ENCODE measurements around the gene PTPRT. TPM values are rescaled to one million over a fixed set of nuclear protein-coding genes. Genes with fewer than 3 reads are reported as not detected.
A peak's percentile ranks its signal among the peaks of the same experiment; 100 is the strongest.

The PTPRT gene
- total and polyA plus RNA-seq, 2 experiments from 2014 or later: not detected

DNA sequence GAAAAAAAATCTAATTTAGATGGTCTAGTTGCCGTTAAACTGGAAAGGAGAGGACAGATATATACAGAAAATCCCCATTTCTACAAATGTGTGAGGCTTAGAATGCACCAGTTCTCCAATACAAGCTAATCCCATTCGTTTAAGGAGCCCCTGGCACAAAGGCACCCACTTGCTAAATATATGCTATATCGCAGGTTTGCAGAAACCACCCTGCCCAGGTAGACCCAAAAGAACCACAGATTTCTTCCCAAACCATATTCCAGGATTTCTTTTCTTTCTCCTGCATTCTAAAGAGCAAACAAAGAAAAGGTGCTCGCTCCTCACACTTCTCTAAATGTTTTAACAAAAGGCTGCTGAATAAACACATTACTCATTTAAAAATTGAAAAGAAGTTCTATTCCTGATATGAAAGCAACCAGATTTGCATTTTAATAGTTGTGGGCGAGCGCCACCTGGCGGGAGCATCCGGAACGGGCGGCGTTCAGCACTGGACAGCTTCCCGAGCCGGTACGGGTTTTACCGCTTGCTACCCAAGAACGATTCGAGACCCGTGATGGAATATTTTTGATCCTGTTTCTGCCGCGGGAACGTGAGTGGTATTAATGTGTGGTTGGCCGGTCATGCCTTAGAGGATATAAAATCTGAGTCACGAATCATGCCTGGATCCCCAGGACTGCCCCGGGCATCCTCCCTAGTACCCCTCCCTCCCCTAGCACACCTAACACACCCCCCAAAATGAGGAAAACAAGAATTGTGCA lies 2.1 kb downstream of the PTPRT start (continued):
- no peak for TF ChIP-seq EZH2 (IDR thresholded peaks at IDR 0.05; ENCODE audit: low read depth, unreplicated experiment)
- TF ChIP-seq ZNF331 (CRISPR knock-in tag; IDR thresholded peaks at IDR 0.05; ENCODE audit: low read depth): no peak
- TF ChIP-seq JUNB (IDR thresholded peaks at IDR 0.05; ENCODE audit: unreplicated experiment): no peak
- TF ChIP-seq, protein P1, sequence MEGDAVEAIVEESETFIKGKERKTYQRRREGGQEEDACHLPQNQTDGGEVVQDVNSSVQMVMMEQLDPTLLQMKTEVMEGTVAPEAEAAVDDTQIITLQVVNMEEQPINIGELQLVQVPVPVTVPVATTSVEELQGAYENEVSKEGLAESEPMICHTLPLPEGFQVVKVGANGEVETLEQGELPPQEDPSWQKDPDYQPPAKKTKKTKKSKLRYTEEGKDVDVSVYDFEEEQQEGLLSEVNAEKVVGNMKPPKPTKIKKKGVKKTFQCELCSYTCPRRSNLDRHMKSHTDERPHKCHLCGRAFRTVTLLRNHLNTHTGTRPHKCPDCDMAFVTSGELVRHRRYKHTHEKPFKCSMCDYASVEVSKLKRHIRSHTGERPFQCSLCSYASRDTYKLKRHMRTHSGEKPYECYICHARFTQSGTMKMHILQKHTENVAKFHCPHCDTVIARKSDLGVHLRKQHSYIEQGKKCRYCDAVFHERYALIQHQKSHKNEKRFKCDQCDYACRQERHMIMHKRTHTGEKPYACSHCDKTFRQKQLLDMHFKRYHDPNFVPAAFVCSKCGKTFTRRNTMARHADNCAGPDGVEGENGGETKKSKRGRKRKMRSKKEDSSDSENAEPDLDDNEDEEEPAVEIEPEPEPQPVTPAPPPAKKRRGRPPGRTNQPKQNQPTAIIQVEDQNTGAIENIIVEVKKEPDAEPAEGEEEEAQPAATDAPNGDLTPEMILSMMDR (conservative IDR thresholded peaks at IDR 0.05; ENCODE audit: low read depth in 2 of 2): peak; percentile 59 to 95
- no peak for TF ChIP-seq CREB1 (CRISPR knock-in tag; IDR thresholded peaks at IDR 0.05; ENCODE audit: low read depth)

DNA sequence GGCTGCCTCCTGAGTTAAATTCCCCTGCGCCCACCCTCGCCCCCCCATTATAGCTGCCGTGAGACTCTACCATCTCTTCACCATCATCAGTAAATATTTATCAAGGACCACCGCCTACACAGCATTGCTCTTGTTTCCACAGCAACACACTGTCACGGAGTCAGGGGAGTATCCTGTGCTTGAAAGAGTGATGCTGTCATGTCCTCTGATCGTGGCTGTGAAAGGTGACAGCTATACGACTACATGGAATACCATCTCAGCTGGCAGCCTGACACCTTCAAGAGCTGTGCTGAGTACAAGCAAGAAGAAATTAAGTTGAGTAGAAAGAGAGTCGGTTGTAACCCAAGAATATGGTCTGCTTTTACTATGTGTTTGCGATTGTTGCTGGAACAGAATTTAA lies 3.4 kb downstream of the PTPRT start:
- peaks cover 86% of the 10 kb centered on the region for H3K9me3 Mint-ChIP-seq
- TF ChIP-seq ZNF114 (CRISPR knock-in tag; IDR thresholded peaks at IDR 0.05) (no peak), STAT1 (IDR thresholded peaks at IDR 0.05; ENCODE audit: unreplicated experiment) (no peak), EZH2phosphoT487 (IDR thresholded peaks at IDR 0.05; ENCODE audit: unreplicated experiment) (no peak), EZH2 (IDR thresholded peaks at IDR 0.05; ENCODE audit: low read depth, unreplicated experiment) (no peak), CREB1 (CRISPR knock-in tag; IDR thresholded peaks at IDR 0.05; ENCODE audit: low read depth) (no peak), ZNF331 (CRISPR knock-in tag; IDR thresholded peaks at IDR 0.05; ENCODE audit: low read depth) (no peak), JUNB (IDR thresholded peaks at IDR 0.05; ENCODE audit: unreplicated experiment) (no peak)
- TF ChIP-seq, protein P2, sequence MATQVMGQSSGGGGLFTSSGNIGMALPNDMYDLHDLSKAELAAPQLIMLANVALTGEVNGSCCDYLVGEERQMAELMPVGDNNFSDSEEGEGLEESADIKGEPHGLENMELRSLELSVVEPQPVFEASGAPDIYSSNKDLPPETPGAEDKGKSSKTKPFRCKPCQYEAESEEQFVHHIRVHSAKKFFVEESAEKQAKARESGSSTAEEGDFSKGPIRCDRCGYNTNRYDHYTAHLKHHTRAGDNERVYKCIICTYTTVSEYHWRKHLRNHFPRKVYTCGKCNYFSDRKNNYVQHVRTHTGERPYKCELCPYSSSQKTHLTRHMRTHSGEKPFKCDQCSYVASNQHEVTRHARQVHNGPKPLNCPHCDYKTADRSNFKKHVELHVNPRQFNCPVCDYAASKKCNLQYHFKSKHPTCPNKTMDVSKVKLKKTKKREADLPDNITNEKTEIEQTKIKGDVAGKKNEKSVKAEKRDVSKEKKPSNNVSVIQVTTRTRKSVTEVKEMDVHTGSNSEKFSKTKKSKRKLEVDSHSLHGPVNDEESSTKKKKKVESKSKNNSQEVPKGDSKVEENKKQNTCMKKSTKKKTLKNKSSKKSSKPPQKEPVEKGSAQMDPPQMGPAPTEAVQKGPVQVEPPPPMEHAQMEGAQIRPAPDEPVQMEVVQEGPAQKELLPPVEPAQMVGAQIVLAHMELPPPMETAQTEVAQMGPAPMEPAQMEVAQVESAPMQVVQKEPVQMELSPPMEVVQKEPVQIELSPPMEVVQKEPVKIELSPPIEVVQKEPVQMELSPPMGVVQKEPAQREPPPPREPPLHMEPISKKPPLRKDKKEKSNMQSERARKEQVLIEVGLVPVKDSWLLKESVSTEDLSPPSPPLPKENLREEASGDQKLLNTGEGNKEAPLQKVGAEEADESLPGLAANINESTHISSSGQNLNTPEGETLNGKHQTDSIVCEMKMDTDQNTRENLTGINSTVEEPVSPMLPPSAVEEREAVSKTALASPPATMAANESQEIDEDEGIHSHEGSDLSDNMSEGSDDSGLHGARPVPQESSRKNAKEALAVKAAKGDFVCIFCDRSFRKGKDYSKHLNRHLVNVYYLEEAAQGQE (IDR thresholded peaks at IDR 0.05; ENCODE audit: unreplicated experiment): no peak
- TF ChIP-seq, protein P3, sequence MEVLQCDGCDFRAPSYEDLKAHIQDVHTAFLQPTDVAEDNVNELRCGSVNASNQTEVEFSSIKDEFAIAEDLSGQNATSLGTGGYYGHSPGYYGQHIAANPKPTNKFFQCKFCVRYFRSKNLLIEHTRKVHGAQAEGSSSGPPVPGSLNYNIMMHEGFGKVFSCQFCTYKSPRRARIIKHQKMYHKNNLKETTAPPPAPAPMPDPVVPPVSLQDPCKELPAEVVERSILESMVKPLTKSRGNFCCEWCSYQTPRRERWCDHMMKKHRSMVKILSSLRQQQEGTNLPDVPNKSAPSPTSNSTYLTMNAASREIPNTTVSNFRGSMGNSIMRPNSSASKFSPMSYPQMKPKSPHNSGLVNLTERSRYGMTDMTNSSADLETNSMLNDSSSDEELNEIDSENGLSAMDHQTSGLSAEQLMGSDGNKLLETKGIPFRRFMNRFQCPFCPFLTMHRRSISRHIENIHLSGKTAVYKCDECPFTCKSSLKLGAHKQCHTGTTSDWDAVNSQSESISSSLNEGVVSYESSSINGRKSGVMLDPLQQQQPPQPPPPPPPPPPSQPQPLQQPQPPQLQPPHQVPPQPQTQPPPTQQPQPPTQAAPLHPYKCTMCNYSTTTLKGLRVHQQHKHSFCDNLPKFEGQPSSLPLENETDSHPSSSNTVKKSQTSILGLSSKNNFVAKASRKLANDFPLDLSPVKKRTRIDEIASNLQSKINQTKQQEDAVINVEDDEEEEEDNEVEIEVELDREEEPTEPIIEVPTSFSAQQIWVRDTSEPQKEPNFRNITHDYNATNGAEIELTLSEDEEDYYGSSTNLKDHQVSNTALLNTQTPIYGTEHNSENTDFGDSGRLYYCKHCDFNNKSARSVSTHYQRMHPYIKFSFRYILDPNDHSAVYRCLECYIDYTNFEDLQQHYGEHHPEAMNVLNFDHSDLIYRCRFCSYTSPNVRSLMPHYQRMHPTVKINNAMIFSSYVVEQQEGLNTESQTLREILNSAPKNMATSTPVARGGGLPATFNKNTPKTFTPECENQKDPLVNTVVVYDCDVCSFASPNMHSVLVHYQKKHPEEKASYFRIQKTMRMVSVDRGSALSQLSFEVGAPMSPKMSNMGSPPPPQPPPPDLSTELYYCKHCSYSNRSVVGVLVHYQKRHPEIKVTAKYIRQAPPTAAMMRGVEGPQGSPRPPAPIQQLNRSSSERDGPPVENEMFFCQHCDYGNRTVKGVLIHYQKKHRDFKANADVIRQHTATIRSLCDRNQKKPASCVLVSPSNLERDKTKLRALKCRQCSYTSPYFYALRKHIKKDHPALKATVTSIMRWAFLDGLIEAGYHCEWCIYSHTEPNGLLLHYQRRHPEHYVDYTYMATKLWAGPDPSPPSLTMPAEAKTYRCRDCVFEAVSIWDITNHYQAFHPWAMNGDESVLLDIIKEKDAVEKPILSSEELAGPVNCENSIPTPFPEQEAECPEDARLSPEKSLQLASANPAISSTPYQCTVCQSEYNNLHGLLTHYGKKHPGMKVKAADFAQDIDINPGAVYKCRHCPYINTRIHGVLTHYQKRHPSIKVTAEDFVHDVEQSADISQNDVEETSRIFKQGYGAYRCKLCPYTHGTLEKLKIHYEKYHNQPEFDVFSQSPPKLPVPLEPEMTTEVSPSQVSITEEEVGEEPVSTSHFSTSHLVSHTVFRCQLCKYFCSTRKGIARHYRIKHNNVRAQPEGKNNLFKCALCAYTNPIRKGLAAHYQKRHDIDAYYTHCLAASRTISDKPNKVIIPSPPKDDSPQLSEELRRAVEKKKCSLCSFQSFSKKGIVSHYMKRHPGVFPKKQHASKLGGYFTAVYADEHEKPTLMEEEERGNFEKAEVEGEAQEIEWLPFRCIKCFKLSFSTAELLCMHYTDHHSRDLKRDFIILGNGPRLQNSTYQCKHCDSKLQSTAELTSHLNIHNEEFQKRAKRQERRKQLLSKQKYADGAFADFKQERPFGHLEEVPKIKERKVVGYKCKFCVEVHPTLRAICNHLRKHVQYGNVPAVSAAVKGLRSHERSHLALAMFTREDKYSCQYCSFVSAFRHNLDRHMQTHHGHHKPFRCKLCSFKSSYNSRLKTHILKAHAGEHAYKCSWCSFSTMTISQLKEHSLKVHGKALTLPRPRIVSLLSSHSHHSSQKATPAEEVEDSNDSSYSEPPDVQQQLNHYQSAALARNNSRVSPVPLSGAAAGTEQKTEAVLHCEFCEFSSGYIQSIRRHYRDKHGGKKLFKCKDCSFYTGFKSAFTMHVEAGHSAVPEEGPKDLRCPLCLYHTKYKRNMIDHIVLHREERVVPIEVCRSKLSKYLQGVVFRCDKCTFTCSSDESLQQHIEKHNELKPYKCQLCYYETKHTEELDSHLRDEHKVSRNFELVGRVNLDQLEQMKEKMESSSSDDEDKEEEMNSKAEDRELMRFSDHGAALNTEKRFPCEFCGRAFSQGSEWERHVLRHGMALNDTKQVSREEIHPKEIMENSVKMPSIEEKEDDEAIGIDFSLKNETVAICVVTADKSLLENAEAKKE (CRISPR knock-in tag; IDR thresholded peaks at IDR 0.05): no peak
- TF ChIP-seq, protein P4, sequence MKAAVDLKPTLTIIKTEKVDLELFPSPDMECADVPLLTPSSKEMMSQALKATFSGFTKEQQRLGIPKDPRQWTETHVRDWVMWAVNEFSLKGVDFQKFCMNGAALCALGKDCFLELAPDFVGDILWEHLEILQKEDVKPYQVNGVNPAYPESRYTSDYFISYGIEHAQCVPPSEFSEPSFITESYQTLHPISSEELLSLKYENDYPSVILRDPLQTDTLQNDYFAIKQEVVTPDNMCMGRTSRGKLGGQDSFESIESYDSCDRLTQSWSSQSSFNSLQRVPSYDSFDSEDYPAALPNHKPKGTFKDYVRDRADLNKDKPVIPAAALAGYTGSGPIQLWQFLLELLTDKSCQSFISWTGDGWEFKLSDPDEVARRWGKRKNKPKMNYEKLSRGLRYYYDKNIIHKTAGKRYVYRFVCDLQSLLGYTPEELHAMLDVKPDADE (IDR thresholded peaks at IDR 0.05): no peak

More for the DNA sequence above, 3.4 kb downstream of the PTPRT start:
- H2AFZ ChIP-seq: no peak overlapping the region
- Mint-ChIP-seq H3K27ac (no peak overlapping the region), H3K4me1 (no peaks in the 10 kb centered on the region; the same call in 1 of the 3 replicates), H3K4me3 (no peak overlapping the region), H3K27me3 (ENCODE audit: insufficient read depth, low read depth, poor library complexity) (peaks cover 25% of the 10 kb centered on the region), H3K36me3 (ENCODE audit: low read depth) (peaks cover 29% of the 10 kb centered on the region)
- no peak for DNase-seq (ENCODE audit: low spot score)
- H3K27me3 ChIP-seq (ENCODE audit: insufficient read depth): peaks cover 33% of the 10 kb centered on the region
- H3K79me2 ChIP-seq (replicated peaks; ENCODE audit: insufficient read depth): no peaks in the 10 kb centered on the region
- ATAC-seq: no peak
- no peak overlapping the region for H3K27ac ChIP-seq (ENCODE audit: low read depth)
- H3K4me1 ChIP-seq (ENCODE audit: insufficient read depth): no peaks in the 10 kb centered on the region
- no peaks in the 10 kb centered on the region for H3K9me2 ChIP-seq (ENCODE audit: insufficient read depth)
- H3K4me3 ChIP-seq: no peak overlapping the region
- no peak overlapping the region for H3K4me2 ChIP-seq
- H3F3A ChIP-seq (replicated peaks; ENCODE audit: low read depth): no peaks in the 10 kb centered on the region
- no peaks in the 10 kb centered on the region for H4K20me1 ChIP-seq (replicated peaks; ENCODE audit: insufficient read depth)
- no peaks in the 10 kb centered on the region; the same call in 1 of the 2 replicates for H3K36me3 ChIP-seq (ENCODE audit: insufficient read depth)
